Fibroblast of skin of scalp (primary cell): ENCODE results near the gene HNRNPUL1.
"Not testable (repeated sequence)": the region's sequence is repeated elsewhere in the genome, so short reads cannot be mapped to it uniquely, and the experiment has no call there.

Experiments
- DNase-seq: peaks from one replicate; pipeline ENCODE4 v3.0.0-alpha.2; 2013

Gene HNRNPUL1

DNA sequence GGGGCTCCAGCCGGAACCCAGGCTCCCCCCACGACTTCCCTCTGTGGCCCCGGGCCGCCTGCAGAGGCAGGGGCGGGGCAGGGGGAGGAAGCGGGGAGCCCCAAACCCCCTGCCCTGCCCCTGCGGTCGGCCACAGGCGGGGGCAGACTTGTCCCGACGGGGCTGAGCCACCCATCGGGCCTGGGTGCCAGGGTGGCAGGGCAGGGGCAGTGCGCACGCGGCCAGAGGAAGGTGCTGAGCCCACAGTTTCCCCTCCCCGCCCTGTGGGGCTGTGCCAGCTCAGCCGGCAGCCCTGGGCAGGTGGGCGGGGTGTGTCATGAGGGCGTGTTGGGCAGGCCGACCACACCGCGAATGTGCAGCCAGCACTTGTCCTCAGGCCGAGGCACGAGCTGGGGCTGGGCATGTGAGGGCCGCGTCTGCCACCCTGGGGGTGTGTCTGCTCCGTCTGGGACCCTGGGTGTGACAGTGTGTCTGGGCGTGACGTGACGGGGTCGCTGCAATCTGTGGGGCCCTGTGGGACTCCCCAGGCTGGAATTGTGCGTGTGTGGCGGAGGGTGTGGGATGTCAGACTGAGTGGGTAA lies 63.5 kb downstream of the HNRNPUL1 start:
- DNase-seq, result no peak

- no peak for DNase-seq
Measured at GRCh38 chr19:41328157-41328841, 64.1 kb downstream of the HNRNPUL1 start.

- DNase-seq, result no peak
Measured at GRCh38 chr19:41328842-41329225, 64.7 kb downstream of the HNRNPUL1 start.

DNA sequence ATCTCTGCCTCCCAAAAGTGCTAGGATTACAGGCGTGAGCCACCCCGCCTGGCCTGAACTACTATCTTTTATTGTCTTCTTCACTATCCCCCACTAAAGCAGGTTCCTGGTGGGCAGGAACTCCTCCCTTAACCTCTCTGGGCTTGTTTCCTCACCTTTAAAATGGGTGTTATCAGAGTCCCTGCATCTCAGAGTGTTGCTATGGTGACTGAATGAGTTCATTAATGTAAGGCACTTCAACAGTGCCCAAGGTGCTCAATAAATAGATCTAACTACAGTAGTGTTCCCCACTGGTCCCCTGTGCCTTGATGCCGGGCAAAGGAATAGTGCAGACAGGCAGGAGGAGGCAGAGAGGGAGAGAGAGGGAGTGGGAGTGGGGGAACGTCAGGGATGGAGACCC lies 66.3 kb downstream of the HNRNPUL1 start:
- DNase-seq, result no peak

DNA sequence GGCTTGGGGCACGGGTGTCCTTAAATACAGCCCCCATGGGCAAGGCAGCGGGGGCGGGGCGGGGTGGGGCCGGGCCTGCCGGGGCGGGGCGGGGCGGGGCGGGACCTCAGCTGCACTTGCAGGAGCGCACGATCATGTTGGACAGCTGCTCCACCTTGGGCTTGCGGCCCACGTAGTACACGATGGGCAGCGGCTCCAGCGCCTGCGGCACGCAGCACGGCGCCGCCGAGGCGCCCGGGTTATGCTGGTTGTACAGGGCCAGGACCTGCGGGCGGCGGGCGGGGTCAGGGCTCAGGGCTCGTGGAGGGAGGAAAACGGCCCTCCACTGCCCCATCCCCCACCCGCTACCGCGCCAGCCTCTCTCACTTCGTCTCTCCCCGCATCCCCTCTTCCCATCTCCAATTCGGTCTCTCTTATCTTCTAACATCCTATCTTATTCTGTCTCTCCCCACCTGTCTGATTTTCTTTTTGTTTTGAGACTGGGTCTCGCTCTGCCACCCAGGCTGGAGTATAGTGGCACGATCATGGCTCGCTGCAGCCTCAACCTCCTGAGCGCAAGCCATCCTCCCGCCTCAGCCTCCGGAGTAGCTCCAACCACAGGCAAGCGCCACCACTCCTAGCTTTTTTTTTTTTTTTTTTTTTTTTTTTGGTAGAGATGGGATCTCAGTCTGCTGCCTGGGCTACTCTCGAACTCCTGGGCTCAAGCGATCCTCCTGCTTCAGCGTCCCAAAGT lies 66.9 kb downstream of the HNRNPUL1 start:
- DNase-seq, result no peak

- DNase-seq, result no peak
Measured at GRCh38 chr19:41332000-41332399, 67.8 kb downstream of the HNRNPUL1 start.

DNA sequence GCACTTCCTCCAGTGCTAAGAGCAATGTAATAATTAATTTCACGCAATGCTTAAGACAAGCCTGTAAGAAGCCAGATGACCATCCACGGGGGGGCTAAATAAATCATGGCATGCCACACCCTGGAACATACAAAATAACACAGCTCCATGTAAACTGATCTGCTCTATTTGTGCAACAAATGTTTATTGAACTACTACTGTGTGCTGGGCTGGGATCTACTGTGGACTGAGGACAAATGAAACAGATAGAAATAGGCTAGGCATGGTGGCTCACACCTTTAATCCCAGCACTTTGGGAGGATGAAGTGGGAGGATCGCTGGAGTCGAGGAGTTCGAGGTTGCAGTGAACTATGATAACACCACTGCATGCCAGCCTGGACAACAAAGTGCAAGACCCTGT lies 68.3 kb downstream of the HNRNPUL1 start:
- no peak for DNase-seq

GRCh38 chr19:41334793-41335192 lies 70.6 kb downstream of the HNRNPUL1 start:
- DNase-seq, result no peak

GRCh38 chr19:41335467-41335866 lies 71.3 kb downstream of the HNRNPUL1 start:
- DNase-seq, result no peak

GRCh38 chr19:41339936-41340335 lies 75.8 kb downstream of the HNRNPUL1 start:
- peak; percentile 91 for DNase-seq

GRCh38 chr19:41341669-41342490 lies 77.7 kb downstream of the HNRNPUL1 start:
- no peak for DNase-seq

DNA sequence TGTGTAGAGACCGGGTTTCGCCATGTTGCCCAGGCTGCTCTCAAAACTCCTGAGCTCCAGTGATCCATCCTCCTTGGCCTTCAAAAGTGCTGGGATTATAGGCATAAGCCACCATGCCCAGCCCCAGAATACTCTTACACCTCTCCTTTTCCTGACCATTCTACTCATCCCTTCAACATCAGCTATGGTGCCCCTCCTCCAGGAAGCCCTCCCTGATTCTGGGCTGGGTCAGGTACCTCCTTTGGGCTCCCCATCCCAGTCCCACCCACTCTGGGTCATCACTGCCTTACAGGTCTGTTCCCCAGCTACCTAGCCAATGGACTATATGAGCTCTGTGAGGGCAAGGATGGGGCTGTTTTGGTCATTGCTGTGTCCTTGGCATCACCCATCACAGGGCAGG lies 80.0 kb downstream of the HNRNPUL1 start:
- DNase-seq, result no peak

DNA sequence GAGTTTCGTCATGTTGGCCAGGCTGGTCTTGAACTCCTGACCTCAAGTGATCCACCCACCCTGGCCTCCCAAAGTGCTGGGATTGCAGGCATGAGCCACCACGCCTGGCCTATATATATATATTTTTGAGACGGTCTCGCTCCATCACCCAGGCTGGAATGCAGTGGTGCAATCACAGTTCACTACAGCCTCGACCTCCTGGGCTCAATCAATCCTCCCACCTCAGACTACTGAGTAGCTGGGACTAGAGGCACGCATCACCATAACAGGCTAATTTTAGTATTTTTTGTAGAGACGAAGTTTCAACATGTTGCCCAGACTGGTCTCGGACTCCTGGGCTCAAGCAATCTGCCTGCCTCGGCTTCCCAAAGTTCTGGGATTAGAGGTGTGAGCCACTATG lies 82.7 kb downstream of the HNRNPUL1 start:
- DNase-seq, result not testable (repeated sequence)

GRCh38 chr19:41350735-41351338 lies 86.7 kb downstream of the HNRNPUL1 start:
- DNase-seq, result peak; percentile 37

DNA sequence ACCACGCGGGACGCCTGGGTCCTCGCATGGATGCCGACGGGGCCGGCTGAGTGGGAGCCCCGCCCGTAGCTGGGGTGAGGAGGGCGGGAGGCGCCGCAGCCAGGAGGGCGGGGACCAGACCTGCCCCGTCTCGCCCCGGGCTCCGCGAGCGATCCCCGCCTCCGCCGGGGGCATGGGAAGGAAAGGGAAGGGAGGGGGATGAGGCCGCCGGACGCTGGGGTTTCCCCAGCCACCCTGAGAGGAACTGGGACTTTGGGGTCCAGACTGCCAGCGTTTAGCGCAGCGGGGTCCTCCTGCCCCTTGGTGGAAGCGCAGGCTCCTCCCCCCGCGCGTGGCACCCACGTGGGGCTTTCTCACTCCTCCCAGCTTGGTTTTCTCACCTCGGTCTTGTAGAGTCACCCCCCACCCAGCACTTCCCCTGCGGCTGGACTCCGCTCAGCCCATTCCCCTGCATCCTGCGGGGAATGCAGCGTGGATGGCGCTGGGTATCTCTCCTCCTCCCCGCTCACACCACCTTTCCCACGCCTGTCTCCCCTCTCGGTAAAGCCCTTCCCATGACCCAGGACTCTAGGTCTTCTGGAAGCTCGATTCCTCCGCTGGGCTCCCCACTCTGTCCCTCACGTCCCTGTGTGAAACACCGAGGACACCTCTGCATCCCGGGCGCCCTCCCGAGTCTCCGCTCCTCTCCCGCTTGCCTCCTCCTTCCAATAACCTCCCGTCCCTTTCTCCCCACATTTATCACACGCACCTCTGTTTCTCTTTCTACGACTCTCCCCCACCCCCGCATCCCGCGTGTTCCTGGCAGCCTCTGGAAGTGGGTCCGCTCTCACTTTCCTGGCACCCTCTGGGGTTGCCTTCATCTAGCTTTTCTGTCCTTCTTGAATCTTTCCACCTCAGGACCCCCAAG lies 87.4 kb downstream of the HNRNPUL1 start:
- DNase-seq, result peak; percentile 52

DNA sequence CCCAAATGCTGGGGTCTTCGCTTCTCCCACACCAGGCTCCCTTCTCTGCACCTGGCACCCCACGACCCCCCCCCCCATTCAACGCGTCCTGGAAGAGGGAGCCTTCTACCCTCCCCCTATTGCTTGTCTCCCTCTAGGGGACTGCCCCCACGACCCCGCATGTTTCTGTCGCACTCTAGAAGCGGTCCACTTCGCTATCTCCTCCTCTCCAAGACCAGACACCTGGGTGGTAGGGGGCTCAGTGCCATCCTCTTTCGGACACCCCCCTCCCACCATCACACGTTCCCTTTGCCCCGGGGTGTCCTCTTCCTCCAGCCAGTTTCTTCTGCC lies 88.1 kb downstream of the HNRNPUL1 start:
- no peak for DNase-seq

DNA sequence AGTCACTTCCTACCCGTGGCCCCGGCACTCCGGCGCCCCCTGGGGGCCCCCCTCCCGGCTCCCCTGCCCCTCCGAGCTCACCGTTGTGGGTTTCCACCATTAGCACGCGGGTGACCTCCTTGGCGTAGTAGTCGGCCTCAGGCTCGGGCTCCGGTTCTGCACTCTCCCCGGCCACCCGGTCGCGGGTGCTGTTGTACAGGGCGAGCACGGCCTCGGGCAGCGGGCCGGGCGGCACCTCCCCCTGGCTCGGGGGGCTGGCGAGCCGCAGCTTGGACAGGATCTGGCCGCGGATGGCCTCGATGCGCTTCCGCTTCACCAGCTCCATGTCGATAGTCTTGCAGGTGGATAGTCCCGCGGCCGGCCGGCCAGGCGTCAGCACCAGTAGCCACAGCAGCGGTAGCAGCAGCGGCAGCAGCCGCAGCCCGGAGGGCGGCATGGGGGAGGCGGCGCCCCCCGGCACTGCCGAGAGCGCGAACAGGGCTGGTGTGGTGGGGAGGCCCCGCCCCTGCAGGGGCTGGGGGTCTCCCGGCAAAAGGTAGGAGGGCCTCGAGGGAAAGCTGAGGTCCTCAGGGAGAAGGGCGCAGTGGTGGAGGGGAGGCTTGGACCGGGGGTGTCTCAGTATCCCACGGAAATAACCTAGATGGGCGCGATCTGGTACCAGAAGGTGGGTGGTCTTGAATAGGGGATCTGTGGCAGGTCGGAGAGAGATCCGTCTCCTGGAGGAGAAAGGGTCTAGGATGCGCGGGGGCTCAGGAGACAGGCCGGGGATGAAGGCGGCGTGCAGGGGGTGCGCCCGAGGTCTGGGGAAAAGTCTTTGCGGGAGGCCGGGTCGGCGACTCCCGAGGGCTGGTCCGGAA lies 88.7 kb downstream of the HNRNPUL1 start:
- peak; percentile 53 for DNase-seq

DNA sequence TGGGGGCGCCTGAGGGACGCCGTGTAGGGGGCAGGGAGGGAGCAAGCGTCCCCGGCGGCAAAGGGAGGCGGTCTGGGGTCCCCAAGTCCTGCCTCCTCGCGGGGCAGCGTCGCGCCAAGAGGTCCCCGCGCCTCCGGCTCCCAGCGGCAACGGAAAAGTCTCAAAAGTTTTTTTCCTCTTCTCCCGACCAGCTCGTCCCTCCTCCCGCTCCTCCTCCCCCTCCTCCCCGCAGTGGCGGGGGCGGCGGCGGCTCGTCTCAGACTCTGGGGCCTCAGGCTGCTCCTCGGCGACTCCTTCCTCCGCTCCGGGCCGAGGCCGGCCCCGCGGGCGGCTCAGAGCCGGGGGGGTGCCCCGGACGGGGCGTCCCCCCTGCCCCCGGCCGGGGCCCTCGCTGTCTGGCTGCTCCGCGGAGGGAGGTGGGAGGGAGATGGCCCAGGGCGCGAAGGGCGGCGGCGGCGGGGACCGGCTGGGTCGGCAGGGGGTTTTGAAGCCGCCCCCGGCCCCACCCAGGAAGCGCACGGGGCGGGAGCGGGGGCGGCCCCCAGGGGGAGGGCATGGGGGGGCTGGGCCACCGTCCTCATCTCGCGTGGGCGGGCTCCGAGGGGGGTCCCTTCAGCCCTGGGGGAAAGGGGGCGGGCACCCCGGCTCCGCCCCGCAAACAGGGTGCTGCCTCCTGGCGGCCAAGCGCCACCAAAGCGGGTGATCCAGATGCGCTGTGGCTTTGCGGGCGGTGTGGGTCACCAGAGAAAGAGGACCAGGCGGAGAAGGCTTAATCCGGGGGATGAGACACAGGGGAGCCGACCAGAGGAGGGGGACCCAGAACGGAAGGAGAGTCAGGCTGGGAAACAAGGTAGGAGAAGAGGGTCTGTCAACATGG lies 89.5 kb downstream of the HNRNPUL1 start, which contains the start of gene TGFB1:
Gene TGFB1 (minus strand): TSS at position 457 of the 877 bp plus-strand sequence. CDS start 878 bp downstream, outside the sequence.
- peak; percentile 94 for DNase-seq

- DNase-seq, result no peak
Measured at GRCh38 chr19:41354343-41354953, 90.3 kb downstream of the HNRNPUL1 start.
